DOHH2 (cell line): ENCODE results near the gene TGFB2.

Experiments used
- CTCF ChIP-seq: fragments of 200-600 bp; sonication (generic); IDR thresholded peaks from one replicate; pipeline ENCODE4 v1.5.1; 2014; ENCODE audit warnings: antibody characterized with exemption, mild to moderate bottlenecking, low read depth, low read length; ENCODE audit not compliant: poor library complexity, severe bottlenecking
- EZH2phosphoT487 ChIP-seq: fragments of 200-600 bp; sonication (generic); IDR thresholded peaks from 2 replicates; pipeline ENCODE4 v1.6.1; 2017; ENCODE audit warnings: borderline replicate concordance, mild to moderate bottlenecking, antibody characterized with exemption, low read length, moderate library complexity, mixed read lengths

GRCh38 chr1:218369688-218370511 is 24.8 kb downstream of the TGFB2 start:
- TF ChIP-seq CTCF (no peak), EZH2phosphoT487 (no peak)
